MM.1S (cell line): ENCODE data around the gene TAC3.
A peak's percentile ranks its signal among the peaks of the same experiment; 100 is the strongest.

Source experiments
- DNase-seq: peaks from one replicate; pipeline ENCODE4 v3.0.0-alpha.2; 2015
- H2AFZ ChIP-seq: fragments of 300-600 bp; sonication (generic); 2 replicates; pipeline ENCODE4 v1.6.0; 2016; ENCODE audit warnings: antibody characterized with exemption, low read length
- H3F3A ChIP-seq: fragments of 300-600 bp; sonication (generic); 2 replicates; pipeline ENCODE4 v1.6.1; 2016; ENCODE audit warnings: mild to moderate bottlenecking, antibody characterized with exemption, low read length, moderate library complexity, mixed read lengths; ENCODE audit not compliant: insufficient read depth
- H3K27ac ChIP-seq: fragments of 300-600 bp; sonication (generic); 2 replicates; pipeline ENCODE4 v1.5.1; 2016; ENCODE audit warnings: mild to moderate bottlenecking, low read length
- H3K27me3 ChIP-seq: fragments of 300-600 bp; sonication (generic); replicated peaks from 2 replicates; pipeline ENCODE4 v1.6.0; 2016; ENCODE audit warnings: low read length; ENCODE audit not compliant: insufficient read depth
- H3K36me3 ChIP-seq: fragments of 300-600 bp; sonication (generic); replicated peaks from 2 replicates; pipeline ENCODE4 v1.6.1; 2016; ENCODE audit warnings: mild to moderate bottlenecking, low read length, mixed read lengths; ENCODE audit not compliant: insufficient read depth
- H3K4me1 ChIP-seq: fragments of 300-600 bp; sonication (generic); 2 replicates; pipeline ENCODE4 v1.6.1; 2016; ENCODE audit warnings: low read length, mixed read lengths
- H3K4me2 ChIP-seq: fragments of 300-600 bp; sonication (generic); 2 replicates; pipeline ENCODE4 v1.6.0; 2016; ENCODE audit warnings: low read depth, low read length
- H3K4me3 ChIP-seq: fragments of 300-600 bp; sonication (generic); 2 replicates; pipeline ENCODE4 v1.5.1; 2016; ENCODE audit warnings: low read length, mixed read lengths
- H3K79me2 ChIP-seq: fragments of 300-600 bp; sonication (generic); 2 replicates; pipeline ENCODE4 v1.6.1; 2016; ENCODE audit warnings: mixed run types, low read length, mixed read lengths
- H3K9ac ChIP-seq: fragments of 300-600 bp; sonication (generic); 2 replicates; pipeline ENCODE4 v1.6.1; 2016; ENCODE audit warnings: low read length, mixed read lengths
- H3K9me2 ChIP-seq: fragments of 300-600 bp; sonication (generic); replicated peaks from 2 replicates; pipeline ENCODE4 v1.6.1; 2016; ENCODE audit warnings: mild to moderate bottlenecking, low read length, mixed read lengths; ENCODE audit not compliant: insufficient read depth
- H3K9me3 ChIP-seq: fragments of 300-600 bp; sonication (generic); replicated peaks from 2 replicates; pipeline ENCODE4 v1.6.1; 2016; ENCODE audit warnings: mild to moderate bottlenecking, low read length, mixed read lengths; ENCODE audit not compliant: insufficient read depth
- H4K20me1 ChIP-seq: fragments of 300-600 bp; sonication (generic); 2 replicates; pipeline ENCODE4 v1.6.1; 2016; ENCODE audit warnings: mild to moderate bottlenecking, low read length, moderate library complexity, mixed read lengths; ENCODE audit not compliant: insufficient read depth
- CTCF ChIP-seq: fragments of 300-600 bp; sonication (generic); IDR thresholded peaks from 2 replicates; pipeline ENCODE4 v1.5.1; 2016; ENCODE audit warnings: antibody characterized with exemption, low read length, mixed read lengths
- EZH2 ChIP-seq: fragments of 300-600 bp; sonication (generic); optimal IDR thresholded peaks from 2 replicates; pipeline ENCODE3; 2017; ENCODE audit warnings: low read depth, mild to moderate bottlenecking, antibody characterized with exemption, low read length, mixed read lengths
- EZH2phosphoT487 ChIP-seq: fragments of 300-600 bp; sonication (generic); IDR thresholded peaks from 2 replicates; pipeline ENCODE4 v1.6.1; 2018; ENCODE audit warnings: antibody characterized with exemption, low read length

Gene TAC3

GRCh38 chr12:57011438-57012424 lies 4.6 kb downstream of the TAC3 start:
- DNase-seq = peak; percentile 43
- H2AFZ ChIP-seq = no peak overlapping the region
- H3K36me3 ChIP-seq = no peaks in the 10 kb centered on the region
- no peaks in the 10 kb centered on the region for H3F3A ChIP-seq
- no peaks in the 10 kb centered on the region for H3K9me2 ChIP-seq
- H3K4me2 ChIP-seq = 0 out of 2 replicates have a peak overlapping the region, but pooled peaks have one; percentile 6
- H4K20me1 ChIP-seq = no peaks in the 10 kb centered on the region
- H3K27me3 ChIP-seq = peaks cover 18% of the 10 kb centered on the region; the same call in 1 of the 2 replicates
- no peak overlapping the region for H3K27ac ChIP-seq
- TF ChIP-seq EZH2phosphoT487 (no peak), CTCF (no peak), EZH2 (no peak)
- H3K9me3 ChIP-seq = no peaks in the 10 kb centered on the region
- no peaks in the 10 kb centered on the region for H3K79me2 ChIP-seq
- H3K9ac ChIP-seq = no peak overlapping the region
- no peak overlapping the region for H3K4me3 ChIP-seq
- peaks cover 9% of the 10 kb centered on the region for H3K4me1 ChIP-seq

GRCh38 chr12:57010627-57011247 lies 5.6 kb downstream of the TAC3 start:
- no peak overlapping the region for H3K9ac ChIP-seq
- TF ChIP-seq EZH2phosphoT487 (no peak), EZH2 (no peak), CTCF (no peak)
- no peak for DNase-seq
- no peaks in the 10 kb centered on the region for H4K20me1 ChIP-seq
- H2AFZ ChIP-seq = no peak overlapping the region
- peaks cover 9% of the 10 kb centered on the region for H3K4me1 ChIP-seq
- no peaks in the 10 kb centered on the region for H3F3A ChIP-seq
- H3K9me3 ChIP-seq = no peaks in the 10 kb centered on the region
- H3K27ac ChIP-seq = no peak overlapping the region
- H3K4me2 ChIP-seq = no peak overlapping the region
- no peaks in the 10 kb centered on the region for H3K9me2 ChIP-seq
- H3K36me3 ChIP-seq = no peaks in the 10 kb centered on the region
- H3K4me3 ChIP-seq = no peak overlapping the region
- peaks cover 4% of the 10 kb centered on the region for H3K79me2 ChIP-seq
- peaks cover 18% of the 10 kb centered on the region; the same call in 1 of the 2 replicates for H3K27me3 ChIP-seq

GRCh38 chr12:57009949-57010626 lies 6.2 kb downstream of the TAC3 start:
- Histone ChIP-seq H3K27ac (no peak overlapping the region), H3K79me2 (peaks cover 10% of the 10 kb centered on the region)
- TF ChIP-seq EZH2 = no peak
- TF ChIP-seq EZH2phosphoT487 = no peak
- TF ChIP-seq CTCF = no peak

More at GRCh38 chr12:57009949-57010626, 6.2 kb downstream of the TAC3 start:
- Histone ChIP-seq H3K36me3 (no peaks in the 10 kb centered on the region), H3K9me3 (no peaks in the 10 kb centered on the region), H3K9me2 (no peaks in the 10 kb centered on the region), H3K4me2 (no peak overlapping the region), H3K27me3 (peaks cover 18% of the 10 kb centered on the region; the same call in 1 of the 2 replicates), H3K4me3 (no peak overlapping the region), H3F3A (no peaks in the 10 kb centered on the region), H2AFZ (no peak overlapping the region), H4K20me1 (no peaks in the 10 kb centered on the region), H3K9ac (no peak overlapping the region), H3K4me1 (peaks cover 12% of the 10 kb centered on the region)
- DNase-seq = no peak
